Ishikawa (cell line): ENCODE measurements around the gene OOSP1.

Source experiments
- CEBPB ChIP-seq: IDR thresholded peaks from 2 replicates; pipeline ENCODE4 v1.6.1; 2012
- CREB1 ChIP-seq: IDR thresholded peaks from 2 replicates; pipeline ENCODE4 v1.6.1; 2012; ENCODE audit warnings: low read depth
- EGR1 ChIP-seq: IDR thresholded peaks from 2 replicates; pipeline ENCODE4 v1.6.1; 2012
- EP300 ChIP-seq: IDR thresholded peaks from 2 replicates; pipeline ENCODE4 v1.6.1; 2012; ENCODE audit warnings: borderline replicate concordance
- FOXM1 ChIP-seq: IDR thresholded peaks from 2 replicates; pipeline ENCODE4 v1.6.1; 2012; ENCODE audit warnings: low read depth, borderline replicate concordance
- NFIC ChIP-seq: IDR thresholded peaks from 2 replicates; pipeline ENCODE4 v1.6.1; 2012
- RAD21 ChIP-seq: IDR thresholded peaks from 2 replicates; pipeline ENCODE4 v1.6.1; 2012; ENCODE audit warnings: low read depth
- TAF1 ChIP-seq: IDR thresholded peaks from 2 replicates; pipeline ENCODE4 v1.6.1; 2012; ENCODE audit warnings: low read depth, mild to moderate bottlenecking
- TEAD4 ChIP-seq: IDR thresholded peaks from 2 replicates; pipeline ENCODE4 v1.6.1; 2012
- YY1 ChIP-seq: IDR thresholded peaks from 2 replicates; pipeline ENCODE4 v1.6.1; 2012; ENCODE audit warnings: low read depth
- ZBTB7A ChIP-seq: IDR thresholded peaks from 2 replicates; pipeline ENCODE4 v1.6.1; 2012; ENCODE audit warnings: low read depth
- TF ChIP-seq, protein P1 (sequence below): IDR thresholded peaks from 2 replicates; pipeline ENCODE4 v1.6.1; 2012; ENCODE audit warnings: low read depth, mild to moderate bottlenecking
- TF ChIP-seq, protein P2 (sequence below): IDR thresholded peaks from 2 replicates; pipeline ENCODE4 v1.6.1; 2012
- TF ChIP-seq, protein P3 (sequence below): IDR thresholded peaks from 2 replicates; pipeline ENCODE4 v1.6.1; 2012

Gene OOSP1

DNA sequence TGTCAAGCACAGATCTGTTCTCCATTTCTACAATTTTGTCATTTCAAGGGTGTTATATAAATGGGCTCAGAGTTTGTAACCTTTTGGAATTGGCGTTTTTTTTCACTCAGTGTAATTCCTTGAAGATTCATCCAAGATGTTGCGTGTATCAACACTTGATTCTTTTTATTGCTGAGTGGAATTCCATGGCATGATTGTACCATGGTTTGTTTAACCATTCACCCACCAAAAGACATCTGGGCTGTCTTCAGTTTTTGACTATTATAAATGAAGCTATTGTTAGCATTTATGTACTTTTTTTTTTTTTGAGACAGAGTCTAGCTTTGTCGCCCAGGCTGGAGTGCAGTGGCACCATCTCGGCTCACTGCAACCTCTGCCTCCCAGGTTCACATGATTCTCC, 2.9 kb downstream of the OOSP1 start:
- TF ChIP-seq YY1 = no peak
- TF ChIP-seq TEAD4 = no peak
- TF ChIP-seq, protein P1, sequence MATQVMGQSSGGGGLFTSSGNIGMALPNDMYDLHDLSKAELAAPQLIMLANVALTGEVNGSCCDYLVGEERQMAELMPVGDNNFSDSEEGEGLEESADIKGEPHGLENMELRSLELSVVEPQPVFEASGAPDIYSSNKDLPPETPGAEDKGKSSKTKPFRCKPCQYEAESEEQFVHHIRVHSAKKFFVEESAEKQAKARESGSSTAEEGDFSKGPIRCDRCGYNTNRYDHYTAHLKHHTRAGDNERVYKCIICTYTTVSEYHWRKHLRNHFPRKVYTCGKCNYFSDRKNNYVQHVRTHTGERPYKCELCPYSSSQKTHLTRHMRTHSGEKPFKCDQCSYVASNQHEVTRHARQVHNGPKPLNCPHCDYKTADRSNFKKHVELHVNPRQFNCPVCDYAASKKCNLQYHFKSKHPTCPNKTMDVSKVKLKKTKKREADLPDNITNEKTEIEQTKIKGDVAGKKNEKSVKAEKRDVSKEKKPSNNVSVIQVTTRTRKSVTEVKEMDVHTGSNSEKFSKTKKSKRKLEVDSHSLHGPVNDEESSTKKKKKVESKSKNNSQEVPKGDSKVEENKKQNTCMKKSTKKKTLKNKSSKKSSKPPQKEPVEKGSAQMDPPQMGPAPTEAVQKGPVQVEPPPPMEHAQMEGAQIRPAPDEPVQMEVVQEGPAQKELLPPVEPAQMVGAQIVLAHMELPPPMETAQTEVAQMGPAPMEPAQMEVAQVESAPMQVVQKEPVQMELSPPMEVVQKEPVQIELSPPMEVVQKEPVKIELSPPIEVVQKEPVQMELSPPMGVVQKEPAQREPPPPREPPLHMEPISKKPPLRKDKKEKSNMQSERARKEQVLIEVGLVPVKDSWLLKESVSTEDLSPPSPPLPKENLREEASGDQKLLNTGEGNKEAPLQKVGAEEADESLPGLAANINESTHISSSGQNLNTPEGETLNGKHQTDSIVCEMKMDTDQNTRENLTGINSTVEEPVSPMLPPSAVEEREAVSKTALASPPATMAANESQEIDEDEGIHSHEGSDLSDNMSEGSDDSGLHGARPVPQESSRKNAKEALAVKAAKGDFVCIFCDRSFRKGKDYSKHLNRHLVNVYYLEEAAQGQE = no peak
- TF ChIP-seq, protein P2, sequence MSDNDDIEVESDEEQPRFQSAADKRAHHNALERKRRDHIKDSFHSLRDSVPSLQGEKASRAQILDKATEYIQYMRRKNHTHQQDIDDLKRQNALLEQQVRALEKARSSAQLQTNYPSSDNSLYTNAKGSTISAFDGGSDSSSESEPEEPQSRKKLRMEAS = no peak

DNA sequence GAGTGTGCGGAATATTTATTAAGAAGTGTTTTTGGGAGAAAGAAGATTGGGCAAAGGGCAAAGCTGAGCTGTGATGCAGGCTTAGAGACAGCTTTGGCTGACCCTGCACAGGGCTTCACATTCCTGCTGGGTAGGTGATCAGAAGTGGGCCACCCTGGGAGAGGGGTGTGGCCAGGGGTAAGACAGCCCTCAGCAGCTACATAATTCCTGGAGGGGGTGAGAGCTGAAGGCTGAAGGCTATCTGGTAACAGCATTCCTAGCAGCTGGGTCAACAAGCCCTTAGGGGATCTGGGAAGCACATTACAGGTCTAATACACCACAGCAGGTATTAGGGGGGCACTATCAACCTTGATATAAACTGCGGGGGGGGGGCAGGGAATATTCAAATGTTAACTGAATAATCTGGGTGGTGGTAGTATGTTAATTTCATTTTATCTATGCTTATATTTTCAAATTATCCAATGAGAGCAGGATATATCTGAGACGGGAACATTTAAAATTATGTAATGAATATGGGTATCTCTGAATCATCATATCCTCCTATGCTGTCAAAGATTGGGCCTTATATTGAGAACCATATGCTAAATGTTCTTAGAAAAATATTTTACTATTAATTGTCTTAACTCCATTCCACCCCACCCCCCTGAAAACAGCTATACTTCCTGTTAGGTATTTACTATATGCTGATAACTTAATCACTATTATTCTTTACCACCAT, 5.9 kb downstream of the OOSP1 start:
- no peak for TF ChIP-seq TAF1
- no peak for TF ChIP-seq EP300
- TF ChIP-seq ZBTB7A = no peak
- TF ChIP-seq, protein P1 = no peak
- TF ChIP-seq FOXM1 = no peak
- TF ChIP-seq, protein P2 = no peak
- TF ChIP-seq YY1 = no peak
- TF ChIP-seq RAD21 = no peak
- no peak for TF ChIP-seq NFIC
- TF ChIP-seq CREB1 = no peak

DNA sequence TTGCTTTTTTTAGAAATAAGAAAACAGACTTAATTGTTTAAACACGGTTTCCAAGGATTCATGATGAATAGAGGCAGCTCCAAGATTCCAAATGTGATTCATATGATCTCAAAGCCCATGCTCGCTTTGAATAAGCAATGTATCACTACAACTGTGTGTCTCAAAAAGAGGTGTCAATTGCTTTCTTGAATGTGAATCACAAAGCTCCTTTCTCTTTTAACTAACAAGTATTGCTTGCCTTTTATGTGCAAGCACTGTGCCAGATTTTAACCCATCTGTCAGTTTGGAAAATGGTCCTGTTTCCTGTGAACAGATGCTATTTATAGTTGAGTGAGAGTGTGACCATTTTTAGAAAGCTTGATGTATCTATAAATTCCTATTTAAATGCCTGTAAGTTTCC, 6.5 kb downstream of the OOSP1 start:
- TF ChIP-seq RAD21 (no peak), ZBTB7A (no peak), CREB1 (no peak), EGR1 (no peak)
- TF ChIP-seq, protein P3, sequence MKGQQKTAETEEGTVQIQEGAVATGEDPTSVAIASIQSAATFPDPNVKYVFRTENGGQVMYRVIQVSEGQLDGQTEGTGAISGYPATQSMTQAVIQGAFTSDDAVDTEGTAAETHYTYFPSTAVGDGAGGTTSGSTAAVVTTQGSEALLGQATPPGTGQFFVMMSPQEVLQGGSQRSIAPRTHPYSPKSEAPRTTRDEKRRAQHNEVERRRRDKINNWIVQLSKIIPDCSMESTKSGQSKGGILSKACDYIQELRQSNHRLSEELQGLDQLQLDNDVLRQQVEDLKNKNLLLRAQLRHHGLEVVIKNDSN = no peak

DNA sequence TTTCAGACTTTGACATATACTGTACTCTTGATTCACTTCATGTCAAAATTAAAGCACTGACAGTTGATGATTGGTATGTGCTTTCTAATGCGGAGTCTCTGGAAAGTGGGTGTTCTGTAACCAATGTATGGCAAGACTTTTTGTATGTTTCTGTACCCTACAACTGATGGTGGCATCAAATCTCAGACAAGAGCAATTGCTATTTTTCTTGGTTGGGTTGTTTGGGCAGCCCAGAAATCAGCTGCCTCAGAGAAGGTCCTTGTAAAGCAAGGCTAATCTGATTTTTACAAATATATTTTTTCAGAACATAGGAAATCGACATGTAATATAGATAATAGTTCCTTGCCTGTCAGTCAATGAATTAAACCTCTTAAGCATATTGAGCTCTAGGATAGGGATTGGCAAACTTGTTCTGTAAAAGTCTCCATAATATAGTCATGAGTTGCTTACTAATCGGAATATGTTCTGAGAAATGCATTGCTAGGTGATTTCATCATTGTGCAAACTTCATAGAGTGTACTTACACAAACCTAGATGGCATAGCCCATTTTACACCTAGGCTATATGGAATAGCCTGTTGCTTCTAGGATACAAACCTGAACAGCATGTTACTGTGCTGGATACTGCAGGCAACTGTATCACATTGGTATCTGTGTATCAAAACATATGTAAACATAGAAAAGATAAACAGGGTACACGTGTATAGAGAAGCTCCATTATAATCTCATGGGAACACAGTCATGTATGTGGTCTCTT, 15.4 kb downstream of the OOSP1 start:
- TF ChIP-seq EP300 (no peak), CEBPB (no peak), EGR1 (no peak), RAD21 (no peak), YY1 (no peak), ZBTB7A (no peak), NFIC (no peak)
- TF ChIP-seq, protein P2 = no peak
- TF ChIP-seq, protein P3 = no peak
- TF ChIP-seq, protein P1 = no peak
